G401 (cell line): ENCODE data around the gene HIBADH. TPM values are rescaled to one million over a fixed set of nuclear protein-coding genes. Genes with fewer than 3 reads are reported as not detected.
"Not testable (repeated sequence)": the region's sequence is repeated elsewhere in the genome, so short reads cannot be mapped to it uniquely, and the experiment has no call there.

ENCODE experiments used
- DNase-seq: peaks from one replicate; pipeline ENCODE4 v3.0.0-alpha.2; 2015; ENCODE audit warnings: low spot score
- in situ Hi-C: cut with HindIII; loops from 2 replicates; pipeline ENCODE4 v1.10.0; 2016; ENCODE audit warnings: low sequenced_read_pairs, mixed read lengths
- total RNA-seq: library from RNA; depleted of rRNA; stranded (reverse); fragments of >200 nt; shearing (Covaris generic); gene quantifications from 2 replicates; pipeline ENCODE4 v1.2.3, GENCODE V29; 2014

Gene HIBADH
- total RNA-seq, 1 experiment from 2014 or later: 105 TPM

DNA sequence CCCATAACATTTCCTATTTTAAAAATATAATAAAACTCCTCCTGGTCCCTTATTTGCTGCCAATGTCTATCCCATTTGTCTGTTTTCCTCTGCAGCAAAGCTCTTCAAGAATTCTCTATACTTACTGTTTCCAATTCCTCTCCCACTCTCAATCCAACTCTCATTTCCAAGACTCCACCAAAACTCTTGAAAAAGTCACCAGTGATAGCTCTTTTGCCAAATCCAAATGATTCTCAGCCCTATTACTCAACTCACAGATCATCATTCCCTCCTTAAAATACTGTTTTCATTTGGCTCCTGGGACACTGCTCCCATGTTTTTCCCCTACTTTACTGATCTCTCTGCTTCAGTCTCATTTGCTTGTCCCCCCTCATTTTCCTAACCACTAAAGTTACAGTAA lies 139.4 kb downstream of the HIBADH start:
- in situ Hi-C loops: no loop called here
- no peak for DNase-seq

DNA sequence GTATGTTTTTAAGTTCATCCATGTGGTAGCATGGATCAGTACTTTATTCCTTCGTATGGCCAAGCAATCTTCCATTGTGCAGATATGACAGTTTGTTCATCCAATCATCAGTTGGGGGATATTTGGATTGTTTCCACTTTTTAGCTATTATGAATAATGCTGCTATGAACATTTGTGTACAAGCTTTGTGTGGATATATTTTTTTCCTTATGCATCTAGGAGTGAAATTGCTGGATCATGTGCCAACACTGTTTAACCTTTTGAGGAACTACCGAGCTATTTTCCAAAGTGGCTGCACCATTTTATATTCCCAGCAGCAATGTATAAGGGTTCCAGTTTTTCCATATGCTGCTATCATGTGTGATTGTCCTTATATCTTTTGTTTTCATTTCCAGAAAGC lies 140.1 kb downstream of the HIBADH start:
- DNase-seq: no peak
- in situ Hi-C loops: no loop called here

DNA sequence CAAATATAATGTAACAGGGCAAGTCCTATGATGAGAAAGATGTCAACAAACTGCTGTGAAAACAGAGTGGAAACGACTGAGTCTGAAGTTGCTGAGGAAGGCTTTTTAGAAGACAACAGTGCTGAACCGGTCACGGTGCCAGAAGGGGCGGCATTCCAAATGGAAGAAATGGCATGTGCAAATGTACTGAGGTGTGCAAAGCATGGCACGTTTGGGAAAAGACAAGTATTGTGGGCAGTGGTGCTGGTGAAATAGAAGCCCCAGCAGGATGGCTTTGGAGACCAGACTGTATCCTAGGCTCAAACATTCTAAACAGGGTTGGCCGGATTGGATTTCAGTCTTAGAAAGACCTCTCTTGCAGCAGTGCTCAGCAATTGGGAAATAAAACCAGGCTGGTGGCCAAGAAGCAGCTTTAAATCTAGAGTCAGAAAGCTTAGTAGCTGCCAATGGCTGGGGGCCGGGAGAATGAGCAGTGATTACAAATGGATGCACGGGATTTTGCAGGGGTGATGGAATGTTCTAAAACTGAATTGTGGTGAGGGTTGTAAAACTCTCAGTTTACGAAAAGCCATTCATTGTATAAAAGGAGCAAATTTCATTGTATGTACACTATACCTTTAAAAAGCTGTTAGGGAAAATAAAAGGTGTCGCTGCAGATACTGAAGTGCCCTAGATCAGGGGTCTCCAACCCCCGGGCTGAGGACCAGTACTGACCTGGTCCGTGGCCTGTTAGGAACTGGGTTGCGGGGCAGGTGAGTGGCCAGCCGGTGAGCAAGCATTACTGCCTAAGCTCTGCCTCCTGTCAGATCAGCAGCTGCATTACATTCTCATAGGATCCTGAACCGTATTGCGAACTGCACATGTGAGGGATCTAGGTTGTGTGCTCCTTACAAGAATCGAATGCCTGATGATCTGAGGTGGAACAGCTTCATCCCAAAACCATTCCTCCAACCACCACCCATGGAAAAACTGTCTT lies 141.6 kb downstream of the HIBADH start:
- in situ Hi-C loops: no loop called here

DNA sequence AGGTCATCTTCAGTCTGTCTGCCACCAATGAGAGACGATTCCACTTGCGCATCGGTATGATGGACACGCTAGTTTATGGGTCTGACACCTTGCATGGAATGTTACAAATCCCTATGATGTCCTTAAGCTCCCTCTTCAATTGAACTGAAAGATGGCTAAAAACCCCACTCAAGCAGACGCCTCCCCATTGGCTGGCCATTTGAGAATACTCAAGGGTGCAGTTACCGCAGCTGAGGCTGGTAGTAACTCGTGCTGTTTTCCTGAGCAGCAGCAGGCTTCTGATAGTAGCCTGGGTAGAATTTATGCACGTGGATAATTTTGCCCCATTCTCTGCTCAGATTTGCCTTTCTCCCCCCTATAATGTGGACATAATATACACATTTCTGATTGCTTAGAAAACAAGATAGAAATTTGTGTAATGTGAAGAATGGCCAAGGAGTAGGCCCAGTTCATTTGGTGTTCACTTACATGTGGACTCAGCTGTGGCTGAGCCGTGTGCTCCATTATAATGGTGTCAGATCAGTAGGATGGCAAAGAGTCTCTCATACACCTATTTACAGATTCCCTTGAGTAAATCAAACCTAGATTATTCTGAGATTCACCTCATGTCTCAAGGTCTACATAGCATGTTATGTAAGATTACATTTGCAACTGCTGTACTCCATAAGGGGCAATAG lies 142.8 kb downstream of the HIBADH start:
- in situ Hi-C loops: no loop called here
- no peak for DNase-seq

More for the DNA sequence above, 141.6 kb downstream of the HIBADH start:
- no peak for DNase-seq

DNA sequence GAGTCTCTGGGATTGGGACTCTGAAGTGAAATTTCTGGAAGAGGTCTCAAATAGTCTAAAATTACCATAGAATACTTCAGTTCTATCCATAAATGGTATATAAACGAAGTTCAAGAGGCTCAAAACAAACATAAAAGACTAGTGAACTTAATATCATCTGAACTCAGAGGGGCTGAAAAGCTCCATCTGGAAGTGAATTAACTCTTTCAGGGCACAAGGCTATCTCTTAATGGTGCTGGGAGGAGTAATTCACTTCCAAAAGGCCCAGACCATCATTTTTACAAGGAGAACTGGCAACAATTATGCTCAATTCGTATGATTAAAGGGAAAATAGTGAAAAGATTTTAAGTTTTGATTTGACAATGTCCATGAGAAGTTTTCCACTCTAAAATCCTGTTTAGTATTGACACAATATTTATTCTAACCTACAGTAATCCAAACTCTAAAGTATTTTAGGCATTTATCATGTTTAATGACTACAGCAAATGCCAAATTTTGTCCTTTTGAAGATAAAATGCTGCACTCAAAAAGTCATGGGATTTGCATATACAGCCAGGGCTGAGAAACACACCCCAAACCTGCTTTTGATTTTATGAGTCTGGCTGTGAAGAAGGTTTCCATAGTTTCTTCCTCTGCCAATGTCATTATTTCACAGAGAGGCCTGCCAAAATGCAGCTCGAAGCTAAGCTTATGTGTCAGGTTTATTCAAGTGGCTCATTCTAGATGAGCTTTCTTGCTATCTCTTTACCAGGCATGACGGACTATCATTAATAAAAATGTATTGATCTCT lies 143.9 kb downstream of the HIBADH start:
- DNase-seq: no peak
- in situ Hi-C loops: no loop called here

DNA sequence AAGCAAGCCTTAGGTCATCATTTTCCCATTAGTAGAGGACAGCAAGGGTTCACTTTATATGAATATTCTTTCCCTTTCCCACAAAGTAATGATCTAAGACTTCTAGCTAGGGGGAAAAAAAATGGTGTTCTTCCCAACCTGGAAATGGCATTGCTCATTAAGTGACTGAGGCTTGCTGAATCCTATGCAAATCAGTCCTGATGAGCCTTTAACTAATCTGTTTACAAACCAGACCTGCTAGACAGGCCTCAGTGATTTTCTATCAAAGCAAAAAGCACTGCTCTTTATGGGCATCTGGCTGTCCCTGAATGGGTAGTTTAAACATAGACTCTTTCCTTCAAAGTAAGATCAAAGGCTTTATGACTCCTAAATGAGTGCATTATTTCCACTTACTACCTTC lies 146.3 kb downstream of the HIBADH start:
- in situ Hi-C loops: no loop called here
- DNase-seq: no peak

DNA sequence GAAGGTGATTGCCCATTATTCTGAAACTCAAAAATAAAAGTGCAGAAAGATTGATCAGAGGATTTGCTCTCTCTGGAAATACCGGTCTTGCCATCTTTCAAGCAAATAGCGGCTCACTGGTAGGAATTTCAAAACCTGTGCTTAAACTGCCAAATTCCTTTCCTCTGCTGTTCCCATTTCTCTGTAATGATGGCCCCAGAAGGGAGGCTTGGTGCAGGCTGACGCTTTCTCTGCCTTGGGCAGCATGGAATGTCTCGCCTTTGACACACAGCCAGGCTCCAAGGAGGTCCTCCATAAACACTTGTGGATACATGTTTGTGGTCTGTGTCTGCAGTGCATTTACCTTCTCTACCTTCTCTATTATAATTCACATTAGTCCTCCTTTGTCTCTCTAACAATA lies 146.8 kb downstream of the HIBADH start:
- in situ Hi-C loops: no loop called here

DNA sequence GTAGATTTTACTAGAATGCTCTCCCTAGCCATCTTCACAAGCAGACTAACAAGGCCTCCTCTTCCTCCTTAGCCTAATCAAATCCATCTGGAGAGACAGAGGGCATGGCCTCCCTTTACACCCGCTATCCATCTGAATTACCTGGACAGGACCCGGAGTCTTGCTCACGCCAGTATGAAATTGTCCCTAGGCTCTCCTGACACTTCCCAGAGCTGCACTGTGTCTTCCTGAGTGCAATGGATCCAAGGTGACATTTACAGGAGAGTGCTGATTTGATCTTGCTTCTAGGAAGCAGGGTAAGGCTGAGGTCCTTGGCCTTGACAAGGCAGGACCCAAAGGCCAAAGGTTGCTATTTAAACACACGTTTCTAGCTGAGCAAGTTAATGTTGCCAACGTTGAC lies 147.8 kb downstream of the HIBADH start:
- in situ Hi-C loops: no loop called here
- DNase-seq: no peak

More for the DNA sequence above, 146.8 kb downstream of the HIBADH start:
- no peak for DNase-seq

DNA sequence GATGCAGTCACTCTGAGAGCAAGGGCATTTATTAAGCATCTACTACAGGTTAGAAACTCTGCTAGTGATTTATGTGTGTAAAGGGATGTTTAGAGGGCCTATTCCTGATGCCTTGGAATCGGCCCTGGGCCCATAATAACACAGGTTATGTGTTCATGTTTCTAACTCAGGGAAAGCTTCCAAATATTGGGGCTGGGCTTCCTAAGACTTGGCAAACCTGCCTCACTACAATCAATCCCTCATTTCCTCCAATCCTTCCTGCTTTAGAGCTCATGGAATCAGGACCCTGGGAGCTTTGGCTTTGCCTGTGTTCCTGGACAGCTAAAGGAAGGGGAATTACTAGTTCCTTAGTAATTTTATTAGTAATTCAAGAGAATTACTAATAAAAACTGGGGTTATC lies 148.8 kb downstream of the HIBADH start:
- in situ Hi-C loops: no loop called here
- DNase-seq: no peak

DNA sequence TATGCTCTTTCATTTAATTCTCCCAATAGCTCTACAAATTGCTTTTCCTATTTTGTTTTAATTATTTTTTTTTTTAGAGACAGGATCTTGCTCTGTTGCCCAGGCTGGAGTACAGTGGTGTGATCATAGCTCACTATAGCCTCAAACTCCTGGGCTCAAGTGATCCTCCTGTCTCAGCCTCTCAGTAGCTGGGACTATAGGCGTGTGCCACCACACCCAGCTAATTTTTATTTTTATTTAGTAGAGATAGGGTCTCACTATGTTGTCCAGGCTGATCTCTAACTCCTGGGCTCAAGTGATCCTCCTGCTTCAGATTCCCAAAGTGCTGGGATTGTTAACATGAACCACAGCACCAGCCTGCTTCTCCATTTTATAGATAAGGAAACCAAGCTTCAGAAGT lies 151.3 kb downstream of the HIBADH start:
- DNase-seq, in situ Hi-C loops: not testable (repeated sequence)

DNA sequence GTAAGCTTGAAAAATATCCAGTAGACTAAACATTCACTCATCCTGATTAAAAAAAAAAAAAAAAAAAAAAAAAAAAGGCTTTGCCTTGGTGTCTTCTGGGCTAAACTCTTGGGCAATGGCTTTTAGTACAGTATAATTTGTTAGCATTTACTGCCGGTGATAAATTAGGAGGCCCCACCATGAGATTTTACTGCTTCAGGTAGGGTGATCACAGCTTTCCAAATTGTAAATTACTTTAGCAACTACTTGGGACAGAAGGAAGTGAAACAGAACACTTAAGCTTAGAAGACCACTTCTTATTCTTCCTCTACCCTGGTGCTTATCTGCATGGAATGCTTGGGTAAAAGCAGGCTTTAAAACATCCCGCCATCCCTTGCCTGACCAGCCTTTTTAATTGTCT lies 152.1 kb downstream of the HIBADH start:
- no peak for DNase-seq
- in situ Hi-C loops: no loop called here

DNA sequence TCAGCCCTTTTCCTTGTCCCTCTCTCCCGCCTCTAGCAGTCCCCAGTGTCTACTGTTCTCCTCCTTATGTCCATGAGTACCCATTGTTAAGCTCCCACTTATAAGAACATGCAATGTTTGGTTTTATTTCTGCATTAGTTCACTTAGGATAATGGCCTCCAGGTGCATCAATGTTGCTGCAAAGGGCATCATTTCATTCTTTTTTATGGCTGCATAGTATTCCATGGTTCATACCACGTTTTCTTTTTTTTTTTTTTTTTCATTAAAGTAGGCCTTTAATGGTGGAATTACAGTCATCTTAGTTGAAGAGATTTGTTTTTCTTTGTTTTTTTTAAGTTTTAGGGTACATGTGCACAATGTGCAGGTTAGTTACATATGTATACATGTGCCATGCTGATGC lies 160.8 kb downstream of the HIBADH start:
- DNase-seq, in situ Hi-C loops: not testable (repeated sequence)

DNA sequence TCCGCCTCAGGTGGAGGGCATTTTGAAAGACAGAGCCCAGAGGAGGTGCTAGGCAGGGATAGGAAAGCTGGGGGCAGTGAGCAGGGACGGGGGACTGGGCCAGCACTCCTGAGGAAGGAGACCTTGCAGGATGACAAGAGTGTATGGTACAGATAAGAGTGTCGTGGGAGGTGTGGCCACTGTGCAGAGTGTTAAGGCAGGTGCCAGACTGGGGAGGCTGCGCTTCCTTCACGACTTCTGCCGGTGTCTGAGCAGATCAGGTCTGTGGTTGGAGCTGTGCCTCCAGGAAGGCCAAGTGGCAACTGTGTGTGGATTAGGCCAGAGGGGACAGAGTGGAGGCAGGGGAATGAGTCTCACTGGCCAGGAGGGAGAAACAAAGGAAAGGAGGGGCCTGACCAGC lies 161.7 kb downstream of the HIBADH start:
- in situ Hi-C loops: no loop called here
- DNase-seq: no peak

DNA sequence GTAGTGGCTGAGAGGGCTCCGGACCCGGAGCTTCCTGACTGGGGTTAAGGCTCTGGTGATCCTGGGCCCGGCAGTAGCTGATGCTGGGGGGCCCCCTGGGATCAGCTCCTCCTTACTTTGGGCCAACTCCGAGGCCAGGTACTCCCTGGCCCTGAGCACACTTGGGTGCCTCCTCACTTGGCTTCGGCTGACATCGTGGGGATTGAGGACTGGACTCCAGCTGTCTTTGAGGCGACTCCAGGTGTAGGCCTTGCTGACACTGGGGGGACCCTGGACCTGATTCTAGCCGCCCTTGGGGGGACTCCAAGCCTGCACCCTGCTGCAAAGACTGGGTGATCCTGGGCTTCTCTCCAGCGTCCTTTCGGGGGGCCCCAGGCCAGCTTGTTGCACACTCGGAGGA lies 170.5 kb downstream of the HIBADH start:
- no peak for DNase-seq
- in situ Hi-C loops: no loop called here

DNA sequence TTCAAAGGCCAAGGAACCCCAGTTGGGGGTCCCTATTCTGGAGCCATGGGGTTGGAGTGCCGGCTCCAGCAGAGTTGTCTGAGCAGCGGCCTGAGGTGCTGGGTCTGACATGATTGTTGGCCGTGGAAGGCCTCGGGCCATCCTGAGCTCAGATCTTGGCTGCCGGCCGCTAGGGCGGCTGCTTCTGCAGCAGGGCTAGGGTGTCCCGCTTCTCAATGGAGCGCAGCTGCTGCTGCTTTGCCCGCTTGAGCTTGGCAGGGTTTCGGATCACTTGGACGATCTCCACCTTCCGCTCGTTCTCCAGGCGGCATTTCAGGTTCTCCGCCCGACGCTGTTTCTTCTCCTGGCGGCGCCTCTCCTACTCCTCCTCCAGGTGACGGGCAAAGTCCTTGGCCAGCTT lies 171.1 kb downstream of the HIBADH start:
- in situ Hi-C loops: no loop called here
- DNase-seq: no peak

DNA sequence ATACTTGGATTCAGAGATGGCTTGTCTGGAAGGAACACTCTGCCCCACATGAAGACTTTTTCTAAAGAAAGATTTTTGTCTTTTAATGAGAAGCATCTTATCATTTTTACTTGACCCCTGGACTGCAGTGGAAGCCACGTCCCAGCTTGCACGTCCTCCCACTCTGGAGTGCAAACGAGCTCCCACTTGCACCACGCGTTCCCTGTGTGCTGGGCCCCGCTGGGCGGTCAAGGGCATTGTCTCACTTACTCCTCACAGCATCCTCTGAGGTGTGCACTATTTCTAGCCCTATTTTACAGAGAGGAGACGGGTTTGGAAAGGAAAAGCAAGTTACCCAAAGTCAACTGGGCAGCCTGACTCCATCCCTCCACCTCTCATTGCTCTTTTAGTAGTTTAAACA lies 175.2 kb downstream of the HIBADH start:
- DNase-seq: no peak
- in situ Hi-C loops: no loop called here

DNA sequence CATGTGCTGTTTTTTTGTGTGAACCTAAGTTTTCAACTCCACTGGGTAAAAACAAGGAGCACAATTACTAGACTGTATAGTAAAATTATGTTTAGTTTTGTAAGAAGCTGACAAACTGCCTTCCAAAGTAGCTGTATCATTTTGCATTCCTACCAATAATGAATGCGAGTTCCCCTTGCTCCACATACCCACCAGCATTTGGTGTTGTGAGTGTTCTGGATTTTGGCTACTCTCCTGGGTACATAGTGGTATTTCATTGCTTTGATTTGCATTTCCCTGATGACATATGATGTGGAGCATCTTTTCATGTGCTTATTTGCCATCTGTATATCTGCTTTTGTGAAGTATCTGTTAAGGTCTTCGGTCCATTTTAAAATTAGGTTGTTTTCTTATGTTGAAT lies 178.2 kb downstream of the HIBADH start:
- DNase-seq: no peak
- in situ Hi-C loops: no loop called here

DNA sequence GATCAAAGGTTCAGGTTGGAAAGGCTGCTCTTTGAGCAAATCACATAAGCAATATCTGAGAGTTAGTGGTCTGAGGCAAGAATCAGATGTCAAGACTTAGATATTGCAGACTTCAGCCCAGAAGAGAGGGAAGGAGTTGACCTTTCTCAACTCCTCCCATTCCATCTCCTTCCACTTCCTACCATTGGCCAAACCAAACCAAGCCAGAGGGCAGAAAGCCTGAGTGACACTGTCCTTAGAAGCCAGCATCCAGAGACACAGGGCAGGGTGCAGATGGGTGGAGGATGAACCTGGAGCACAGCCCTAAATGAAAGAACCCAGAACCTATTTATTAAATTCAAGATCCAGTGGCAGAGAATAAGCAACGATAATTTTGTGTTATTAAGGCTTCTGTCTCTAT lies 180.5 kb downstream of the HIBADH start:
- no peak for DNase-seq
- in situ Hi-C loops: no loop called here

DNA sequence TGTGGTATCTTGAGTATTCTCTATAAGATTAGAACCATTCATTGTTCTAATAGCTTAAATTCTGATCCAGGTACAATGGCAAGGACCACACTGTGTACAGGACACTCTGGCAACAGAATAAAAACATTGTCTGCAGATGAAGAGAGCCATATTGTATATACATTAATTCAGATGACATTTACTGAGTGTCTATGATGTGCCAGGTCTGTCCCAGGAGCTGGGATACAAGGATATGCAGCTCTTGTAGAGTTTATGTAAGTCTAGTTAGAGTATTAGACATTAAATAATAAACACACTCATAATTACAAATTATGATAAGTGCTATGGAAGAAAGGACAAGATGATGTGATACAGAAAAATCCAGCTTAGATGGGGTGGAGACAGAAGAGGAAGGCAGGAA lies 184.1 kb downstream of the HIBADH start:
- DNase-seq: no peak
- in situ Hi-C loops: no loop called here

DNA sequence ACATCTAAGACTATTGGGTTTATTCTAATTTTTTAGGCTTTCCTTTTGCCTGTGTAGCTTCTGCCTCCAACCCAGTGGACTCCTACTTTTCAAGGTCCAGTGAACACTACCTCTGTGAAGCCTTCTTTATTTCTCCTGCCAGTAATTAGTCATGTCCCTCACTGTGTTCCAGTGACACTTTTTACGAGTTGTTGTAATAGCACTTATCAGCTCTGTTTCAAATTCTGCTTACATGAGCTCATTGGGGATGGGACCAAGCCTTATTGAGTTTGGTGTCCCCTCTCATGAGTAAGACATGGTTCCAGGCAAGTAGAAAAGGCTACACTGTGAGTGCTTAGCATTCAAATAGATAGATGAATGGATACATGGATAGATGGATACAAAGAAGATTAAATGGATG lies 184.6 kb downstream of the HIBADH start:
- in situ Hi-C loops: no loop called here

More for the DNA sequence above, 184.6 kb downstream of the HIBADH start:
- no peak for DNase-seq
